ENCODE data around the gene TRAK1. TPM values are rescaled to one million over a fixed set of nuclear protein-coding genes. Genes with fewer than 3 reads are reported as not detected.

TRAK1 gene
- polyA plus RNA-seq, 3 donors, result 6.6 to 40.8 (median 7.0) TPM

DNA sequence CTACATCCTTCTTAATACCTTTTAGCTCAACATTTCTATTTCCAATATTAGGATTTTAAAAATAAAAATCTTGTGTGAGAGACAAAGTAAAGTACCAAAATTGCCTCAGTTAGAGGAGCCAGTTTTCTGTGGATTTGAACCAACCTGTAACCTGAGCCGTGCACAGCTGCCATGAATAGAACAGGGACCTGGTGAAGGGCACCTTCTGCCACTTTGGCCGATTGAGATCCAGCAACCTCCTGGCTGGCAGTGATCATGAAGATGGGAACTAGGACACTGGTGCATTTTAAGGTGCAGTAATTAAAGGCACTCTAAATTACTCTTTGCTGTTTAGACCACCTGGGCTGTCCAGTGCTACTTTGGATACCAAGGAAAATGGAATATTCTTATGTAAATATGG, 34.3 kb upstream of the TRAK1 start:
- intact Hi-C loops (cut with micrococcal nuclease), result no loop called here
- Mint-ChIP-seq H3K27ac (peak overlapping the region in 2 of 7 donors; percentile 55 to 58), H3K9me3 (peaks cover 0 to 3% (median 0%) of the 10 kb centered on the region in 7 donors), H3K27me3 (ENCODE audit: low read depth in 3 of 3) (no peaks in the 10 kb centered on the region), H3K4me1 (peaks cover 32% of the 10 kb centered on the region), H3K4me3 (no peak overlapping the region), H3K36me3 (peaks cover 9 to 17% of the 10 kb centered on the region in 2 donors)
- Histone ChIP-seq H2AFZ (ENCODE audit: insufficient read depth, low read depth, low read length, poor library complexity, severe bottlenecking) (no peak overlapping the region), H4K20me1 (ENCODE audit: insufficient read depth, low read length) (peaks cover 93% of the 10 kb centered on the region), H3K9me3 (replicated peaks in 1 of 2; ENCODE audit: control insufficient read depth in 1 of 2, insufficient read depth in 1 of 2, low read length in 2 of 2) (no peaks in the 10 kb centered on the region), H3K27ac (ENCODE audit: low read depth in 1 of 2, low read length in 2 of 2) (no peak overlapping the region), H3K4me2 (replicated peaks; ENCODE audit: extremely low read depth, low read length, poor library complexity, severe bottlenecking) (no peak overlapping the region), H3K27me3 (ENCODE audit: control insufficient read depth in 2 of 2, insufficient read depth in 2 of 2, low read length in 2 of 2) (no peaks in the 10 kb centered on the region), H3K4me1 (ENCODE audit: control insufficient read depth in 1 of 2, insufficient read depth in 2 of 2, low read length in 2 of 2) (peaks cover 12 to 16% of the 10 kb centered on the region in 2 donors), H3K79me2 (ENCODE audit: insufficient read depth, low read length) (peaks cover 93% of the 10 kb centered on the region), H3K4me3 (replicated peaks in 1 of 3; ENCODE audit: low read depth in 2 of 3, low read length in 3 of 3) (no peak overlapping the region), H3K9ac (ENCODE audit: insufficient read depth, low read length, poor library complexity, severe bottlenecking) (no peak overlapping the region), H3K36me3 (replicated peaks in 1 of 2; ENCODE audit: control insufficient read depth in 1 of 2, insufficient read depth in 2 of 2, low read length in 2 of 2) (no peaks in the 10 kb centered on the region)
- no peak for DNase-seq
- WGBS (ENCODE audit: insufficient coverage), result 100% methylated on average over 2 of the region's 2 CpGs
- TF ChIP-seq, protein P1, sequence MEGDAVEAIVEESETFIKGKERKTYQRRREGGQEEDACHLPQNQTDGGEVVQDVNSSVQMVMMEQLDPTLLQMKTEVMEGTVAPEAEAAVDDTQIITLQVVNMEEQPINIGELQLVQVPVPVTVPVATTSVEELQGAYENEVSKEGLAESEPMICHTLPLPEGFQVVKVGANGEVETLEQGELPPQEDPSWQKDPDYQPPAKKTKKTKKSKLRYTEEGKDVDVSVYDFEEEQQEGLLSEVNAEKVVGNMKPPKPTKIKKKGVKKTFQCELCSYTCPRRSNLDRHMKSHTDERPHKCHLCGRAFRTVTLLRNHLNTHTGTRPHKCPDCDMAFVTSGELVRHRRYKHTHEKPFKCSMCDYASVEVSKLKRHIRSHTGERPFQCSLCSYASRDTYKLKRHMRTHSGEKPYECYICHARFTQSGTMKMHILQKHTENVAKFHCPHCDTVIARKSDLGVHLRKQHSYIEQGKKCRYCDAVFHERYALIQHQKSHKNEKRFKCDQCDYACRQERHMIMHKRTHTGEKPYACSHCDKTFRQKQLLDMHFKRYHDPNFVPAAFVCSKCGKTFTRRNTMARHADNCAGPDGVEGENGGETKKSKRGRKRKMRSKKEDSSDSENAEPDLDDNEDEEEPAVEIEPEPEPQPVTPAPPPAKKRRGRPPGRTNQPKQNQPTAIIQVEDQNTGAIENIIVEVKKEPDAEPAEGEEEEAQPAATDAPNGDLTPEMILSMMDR (IDR thresholded peaks at IDR 0.05), result no peak

DNA sequence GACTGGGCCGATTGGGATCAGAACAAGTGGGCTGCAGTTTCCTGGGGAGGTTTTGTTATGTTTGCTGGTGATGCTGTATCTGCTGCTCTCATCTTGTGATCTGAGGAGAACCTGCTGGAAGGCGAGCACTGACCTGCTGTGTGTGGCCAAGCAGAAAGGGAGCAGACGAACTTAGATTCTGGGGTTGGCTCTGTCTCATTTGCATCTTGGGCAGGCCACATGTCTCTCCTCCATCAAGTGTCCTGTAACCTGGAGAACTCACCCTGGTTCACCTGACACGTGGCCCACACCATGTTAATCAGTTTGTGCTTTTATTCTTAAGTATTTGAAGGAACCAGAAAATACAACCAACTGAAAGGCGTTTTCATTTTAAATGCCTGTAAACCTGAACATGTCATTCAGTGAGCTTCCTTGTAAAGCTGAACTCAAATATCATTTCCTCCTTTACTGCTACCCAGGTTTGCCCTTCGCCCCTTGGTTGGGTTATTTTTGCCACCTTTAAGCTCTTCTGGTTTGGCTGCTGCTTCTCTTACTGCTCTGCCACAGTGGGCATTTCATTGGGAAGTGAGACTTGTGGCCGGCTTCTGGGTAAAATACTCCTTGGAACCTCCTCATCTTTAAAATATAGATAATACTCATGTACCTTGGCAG, 33.5 kb upstream of the TRAK1 start:
- Histone ChIP-seq H3K4me1 (ENCODE audit: control insufficient read depth in 1 of 2, insufficient read depth in 2 of 2, low read length in 2 of 2) (peaks cover 16 to 22% of the 10 kb centered on the region in 2 donors), H3K27ac (ENCODE audit: low read depth in 1 of 2, low read length in 2 of 2) (peak overlapping the region in 1 of 2 donors; percentile 30), H3K79me2 (ENCODE audit: insufficient read depth, low read length) (peaks cover 93% of the 10 kb centered on the region), H3K4me2 (replicated peaks; ENCODE audit: extremely low read depth, low read length, poor library complexity, severe bottlenecking) (no peak overlapping the region), H4K20me1 (ENCODE audit: insufficient read depth, low read length) (peaks cover 90% of the 10 kb centered on the region), H2AFZ (ENCODE audit: insufficient read depth, low read depth, low read length, poor library complexity, severe bottlenecking) (no peak overlapping the region), H3K27me3 (ENCODE audit: control insufficient read depth in 2 of 2, insufficient read depth in 2 of 2, low read length in 2 of 2) (no peaks in the 10 kb centered on the region), H3K4me3 (replicated peaks in 1 of 3; ENCODE audit: low read depth in 2 of 3, low read length in 3 of 3) (no peak overlapping the region), H3K36me3 (replicated peaks in 1 of 2; ENCODE audit: control insufficient read depth in 1 of 2, insufficient read depth in 2 of 2, low read length in 2 of 2) (no peaks in the 10 kb centered on the region), H3K9me3 (replicated peaks in 1 of 2; ENCODE audit: control insufficient read depth in 1 of 2, insufficient read depth in 1 of 2, low read length in 2 of 2) (no peaks in the 10 kb centered on the region), H3K9ac (ENCODE audit: insufficient read depth, low read length, poor library complexity, severe bottlenecking) (no peak overlapping the region)
- no peak for DNase-seq
- WGBS (ENCODE audit: insufficient coverage), result 76% methylated on average over 4 of the region's 7 CpGs
- TF ChIP-seq, protein P1 (IDR thresholded peaks at IDR 0.05), result no peak
- H3K4me3 Mint-ChIP-seq, result no peak overlapping the region
- H3K27ac Mint-ChIP-seq, result peak overlapping the region in 5 of 7 donors; percentile 11 to 58 (median 50)
- no peaks in the 10 kb centered on the region for H3K27me3 Mint-ChIP-seq (ENCODE audit: low read depth in 3 of 3)
- intact Hi-C loops (cut with micrococcal nuclease), result no loop called here
- H3K36me3 Mint-ChIP-seq, result peaks cover 9 to 16% of the 10 kb centered on the region in 2 donors
- peaks cover 0 to 3% (median 0%) of the 10 kb centered on the region in 7 donors for H3K9me3 Mint-ChIP-seq
- H3K4me1 Mint-ChIP-seq, result peaks cover 39% of the 10 kb centered on the region

Data from CD14-positive monocyte (primary cell).